GM10847 (cell line): ENCODE data around the gene PEX5L.

Source experiments
- POLR2A ChIP-seq: IDR thresholded peaks from 2 replicates; pipeline ENCODE4 v1.6.1; 2011; ENCODE audit not compliant: insufficient read length; ENCODE audit errors: extremely low read depth

Gene PEX5L

GRCh38 chr3:180048103-180048502, 11.4 kb upstream of the PEX5L start:
- no peak for TF ChIP-seq POLR2A

GRCh38 chr3:180040966-180041365, 4.2 kb upstream of the PEX5L start:
- no peak for TF ChIP-seq POLR2A

- TF ChIP-seq POLR2A = no peak
Observed at GRCh38 chr3:180036092-180036670, 556 bp downstream of the PEX5L start.

GRCh38 chr3:180026997-180027396, 9.7 kb downstream of the PEX5L start:
- no peak for TF ChIP-seq POLR2A

GRCh38 chr3:180018543-180018942, 18.2 kb downstream of the PEX5L start:
- TF ChIP-seq POLR2A = no peak

- no peak for TF ChIP-seq POLR2A
Observed at GRCh38 chr3:180017846-180018245, 18.9 kb downstream of the PEX5L start.

GRCh38 chr3:180011927-180012326, 24.8 kb downstream of the PEX5L start:
- TF ChIP-seq POLR2A = no peak

- no peak for TF ChIP-seq POLR2A
Observed at GRCh38 chr3:180004542-180004941, 32.2 kb downstream of the PEX5L start.

- TF ChIP-seq POLR2A = no peak
Observed at GRCh38 chr3:180002006-180002405, 34.7 kb downstream of the PEX5L start.

GRCh38 chr3:180000500-180000899, 36.2 kb downstream of the PEX5L start:
- TF ChIP-seq POLR2A = no peak

GRCh38 chr3:179995406-179995805, 41.3 kb downstream of the PEX5L start:
- TF ChIP-seq POLR2A = no peak

- no peak for TF ChIP-seq POLR2A
Observed at GRCh38 chr3:179991883-179992282, 44.9 kb downstream of the PEX5L start.

- TF ChIP-seq POLR2A = no peak
Observed at GRCh38 chr3:179991104-179991503, 45.6 kb downstream of the PEX5L start.

GRCh38 chr3:179981646-179982045, 55.1 kb downstream of the PEX5L start:
- TF ChIP-seq POLR2A = no peak

GRCh38 chr3:179977356-179977755, 59.4 kb downstream of the PEX5L start:
- TF ChIP-seq POLR2A = no peak

- TF ChIP-seq POLR2A = no peak
Observed at GRCh38 chr3:179973931-179974361, 62.8 kb downstream of the PEX5L start.

- no peak for TF ChIP-seq POLR2A
Observed at GRCh38 chr3:179972881-179973423, 63.8 kb downstream of the PEX5L start.
